Superior temporal gyrus (tissue), 1 donor: Measurements from ENCODE around the gene PTPN3.
"Not testable (repeated sequence)": the region's sequence is repeated elsewhere in the genome, so short reads cannot be mapped to it uniquely, and the experiment has no call there.

Experiments used
- DNase-seq: peaks from one replicate; pipeline ENCODE4 v3.0.0-alpha.2; 2016; ENCODE audit errors: extremely low spot score

Gene PTPN3, protein sequence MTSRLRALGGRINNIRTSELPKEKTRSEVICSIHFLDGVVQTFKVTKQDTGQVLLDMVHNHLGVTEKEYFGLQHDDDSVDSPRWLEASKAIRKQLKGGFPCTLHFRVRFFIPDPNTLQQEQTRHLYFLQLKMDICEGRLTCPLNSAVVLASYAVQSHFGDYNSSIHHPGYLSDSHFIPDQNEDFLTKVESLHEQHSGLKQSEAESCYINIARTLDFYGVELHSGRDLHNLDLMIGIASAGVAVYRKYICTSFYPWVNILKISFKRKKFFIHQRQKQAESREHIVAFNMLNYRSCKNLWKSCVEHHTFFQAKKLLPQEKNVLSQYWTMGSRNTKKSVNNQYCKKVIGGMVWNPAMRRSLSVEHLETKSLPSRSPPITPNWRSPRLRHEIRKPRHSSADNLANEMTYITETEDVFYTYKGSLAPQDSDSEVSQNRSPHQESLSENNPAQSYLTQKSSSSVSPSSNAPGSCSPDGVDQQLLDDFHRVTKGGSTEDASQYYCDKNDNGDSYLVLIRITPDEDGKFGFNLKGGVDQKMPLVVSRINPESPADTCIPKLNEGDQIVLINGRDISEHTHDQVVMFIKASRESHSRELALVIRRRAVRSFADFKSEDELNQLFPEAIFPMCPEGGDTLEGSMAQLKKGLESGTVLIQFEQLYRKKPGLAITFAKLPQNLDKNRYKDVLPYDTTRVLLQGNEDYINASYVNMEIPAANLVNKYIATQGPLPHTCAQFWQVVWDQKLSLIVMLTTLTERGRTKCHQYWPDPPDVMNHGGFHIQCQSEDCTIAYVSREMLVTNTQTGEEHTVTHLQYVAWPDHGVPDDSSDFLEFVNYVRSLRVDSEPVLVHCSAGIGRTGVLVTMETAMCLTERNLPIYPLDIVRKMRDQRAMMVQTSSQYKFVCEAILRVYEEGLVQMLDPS

DNA sequence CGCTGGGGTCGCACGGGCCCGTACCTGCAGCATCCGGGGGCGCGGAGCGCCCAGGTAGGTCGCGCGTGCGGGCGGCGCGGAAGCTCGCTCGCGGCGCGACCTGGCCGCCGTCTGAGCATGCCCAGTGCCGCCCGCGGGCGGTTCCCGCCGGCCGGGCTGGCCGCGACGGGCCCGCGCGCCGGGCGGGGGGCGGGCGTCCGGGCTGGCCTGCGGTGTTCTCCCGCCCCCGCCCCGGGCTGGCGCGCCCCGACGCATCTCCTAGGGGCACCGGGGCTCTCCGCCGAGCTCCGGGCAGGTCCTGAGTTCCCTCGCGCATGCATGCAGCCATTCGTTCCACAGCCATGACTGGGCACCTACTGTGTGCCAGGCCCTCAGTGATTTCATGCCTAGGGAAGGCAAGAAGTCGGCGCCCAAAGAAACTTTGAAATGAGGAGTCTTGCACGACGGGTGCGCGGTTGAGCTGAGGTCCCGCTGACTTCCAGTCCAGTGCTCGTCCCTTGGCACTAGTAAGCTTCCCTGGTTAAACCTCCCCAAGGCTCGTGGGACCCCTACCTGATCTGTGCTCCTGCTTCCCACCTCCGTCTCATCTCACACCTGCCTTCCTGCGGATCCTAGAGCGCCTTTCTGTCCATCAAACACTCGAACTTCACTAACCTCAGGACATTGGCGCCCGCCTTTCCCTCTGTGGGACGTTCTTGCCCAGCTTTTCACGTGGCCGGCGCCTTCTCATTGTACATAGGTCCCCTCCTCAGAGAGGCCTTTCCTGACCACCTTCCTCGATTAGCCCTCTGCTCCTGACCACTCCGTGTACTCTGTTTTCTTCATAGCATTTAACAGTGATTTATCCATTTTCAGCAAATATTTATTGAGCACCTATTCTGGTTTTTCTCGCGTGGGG, at the start of gene PTPN3:
Gene PTPN3 (minus strand): TSS at position 113 of the 898 bp plus-strand sequence. CDS start 34,873 bp downstream, outside the sequence.
- DNase-seq = no peak

DNA sequence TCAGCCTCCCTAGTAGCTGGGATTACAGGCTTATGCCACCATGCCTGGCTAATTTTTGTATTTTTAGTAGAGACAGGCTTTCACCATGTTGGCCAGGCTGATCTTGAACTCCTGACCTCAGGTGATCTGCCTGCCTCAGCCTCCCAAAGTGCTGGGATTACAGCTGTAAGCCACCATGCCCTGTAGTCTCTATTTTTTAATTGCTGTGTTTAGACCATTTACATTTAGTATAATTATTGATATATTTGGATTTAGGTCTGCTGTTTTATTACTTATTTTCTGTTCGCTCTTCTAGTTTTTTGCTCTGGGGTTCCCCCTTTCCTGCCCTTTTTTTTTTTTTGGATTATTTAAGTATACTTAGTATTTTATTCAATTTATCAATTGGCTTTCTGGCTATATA, 46.8 kb upstream of the PTPN3 start:
- not testable (repeated sequence) for DNase-seq

DNA sequence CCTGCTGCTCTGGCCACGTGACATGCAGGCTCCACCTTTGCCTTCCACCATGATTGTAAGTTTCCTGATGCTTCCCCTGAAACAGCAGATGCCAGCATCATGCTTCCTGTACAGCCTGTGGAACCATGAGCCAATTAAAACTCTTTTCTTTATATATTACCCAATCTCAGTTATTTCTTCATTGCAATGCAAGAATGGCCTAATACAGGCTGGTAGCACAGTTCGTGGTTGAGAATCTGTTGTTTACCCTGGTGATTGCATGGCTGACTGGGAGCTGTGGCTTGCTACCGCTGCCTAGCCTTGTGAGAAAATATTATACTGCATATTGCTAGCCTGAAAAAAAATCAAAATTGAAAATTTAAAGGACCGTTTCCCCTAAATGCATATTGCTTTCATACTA, 44.8 kb upstream of the PTPN3 start:
- DNase-seq = no peak

DNA sequence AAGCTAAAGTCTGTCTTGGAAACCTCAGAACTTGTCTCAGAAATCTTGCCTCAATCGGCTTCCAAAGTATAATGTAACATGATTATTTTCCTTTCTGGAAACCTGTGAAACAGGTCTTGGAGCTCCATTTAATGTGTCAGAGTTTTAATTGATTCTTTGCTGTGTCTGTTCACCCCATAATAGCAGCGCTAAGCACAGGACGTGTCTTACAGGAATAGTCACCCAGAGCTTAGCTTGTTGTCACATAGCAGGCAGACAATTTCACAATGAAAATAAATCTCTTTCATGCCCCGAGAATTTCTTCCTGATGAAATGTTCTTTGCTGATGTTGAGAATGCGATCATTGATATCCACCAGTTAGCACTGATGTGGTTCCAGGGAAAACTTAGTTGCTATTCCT, 40.2 kb upstream of the PTPN3 start:
- no peak for DNase-seq

DNA sequence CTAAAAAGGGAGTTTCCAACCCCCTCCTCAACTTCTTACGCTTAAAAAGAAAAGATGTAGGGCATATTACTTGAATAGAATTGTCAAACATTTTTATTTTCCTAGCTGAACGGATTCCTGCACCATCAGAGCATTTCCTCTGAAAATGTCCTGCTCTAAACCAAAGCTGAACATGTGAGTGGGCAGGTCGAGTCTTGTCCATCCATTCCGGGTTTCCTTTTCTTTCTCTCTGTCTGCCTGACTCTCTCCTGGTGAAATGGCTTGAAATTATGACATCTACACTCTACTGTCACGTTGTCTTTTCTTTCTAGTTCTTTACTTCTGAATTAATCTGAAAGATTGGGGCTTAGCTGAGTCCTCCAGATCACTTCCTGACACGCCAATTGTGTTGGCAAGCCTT, 39.2 kb upstream of the PTPN3 start:
- no peak for DNase-seq

DNA sequence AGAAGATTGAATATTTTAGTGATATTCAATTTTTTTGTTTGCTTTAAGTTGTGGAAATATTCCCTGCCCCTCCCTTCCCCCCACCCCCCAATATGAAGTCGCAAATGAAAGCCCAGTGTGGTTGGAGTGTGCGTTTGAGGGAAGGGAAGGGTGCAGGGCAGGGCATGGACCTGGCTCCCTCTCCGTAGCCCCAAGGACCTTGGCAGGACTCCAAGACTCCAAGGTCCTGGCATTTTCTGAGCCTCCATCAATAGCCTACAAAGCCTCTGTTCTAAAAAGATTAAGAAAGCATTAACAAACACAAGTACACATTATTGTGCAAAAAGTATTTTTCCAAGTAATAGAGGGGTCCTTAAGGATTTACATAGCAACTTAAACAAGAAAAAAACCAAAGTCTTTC, 38.8 kb upstream of the PTPN3 start:
- no peak for DNase-seq

DNA sequence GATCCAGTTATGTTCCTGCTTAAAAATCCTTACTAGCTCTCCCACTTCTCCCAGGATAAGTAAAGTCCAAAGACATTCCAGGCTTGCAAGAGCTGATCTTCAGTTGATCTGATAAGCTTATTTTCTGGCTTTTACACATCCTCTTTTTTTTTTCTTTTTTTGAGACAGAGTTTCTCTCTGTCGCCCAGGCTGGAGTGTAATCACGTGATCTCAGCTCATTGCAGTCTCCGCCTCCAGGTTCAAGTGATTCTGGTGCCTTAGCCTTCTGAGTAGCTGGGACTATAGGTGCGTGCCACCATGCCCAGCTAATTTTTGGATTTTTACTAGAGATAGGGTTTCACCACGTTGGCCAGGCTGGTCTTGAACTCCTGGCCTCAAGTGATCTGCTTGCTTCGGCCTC, 37.3 kb upstream of the PTPN3 start:
- no peak for DNase-seq

DNA sequence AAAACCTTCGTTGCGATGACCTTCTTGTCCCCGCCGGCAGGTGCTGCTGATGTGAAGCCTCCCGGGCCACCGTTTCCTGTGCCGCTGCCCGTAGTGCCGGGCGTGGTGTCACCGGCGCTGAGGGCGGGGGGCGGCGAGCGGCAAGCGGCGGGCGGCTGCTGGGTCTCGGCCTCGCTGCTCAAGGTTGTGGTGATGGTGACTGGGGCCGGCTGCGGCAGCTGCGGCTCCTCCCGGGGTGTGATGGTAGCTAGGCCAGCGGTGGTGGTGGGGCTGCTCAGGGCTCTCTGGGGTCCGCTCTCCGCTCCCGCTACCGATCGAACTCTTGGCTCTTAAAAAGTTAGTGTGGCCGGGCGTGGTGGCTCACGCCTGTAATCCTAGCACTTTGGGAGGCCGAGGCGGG, 36.0 kb upstream of the PTPN3 start:
- DNase-seq = no peak

DNA sequence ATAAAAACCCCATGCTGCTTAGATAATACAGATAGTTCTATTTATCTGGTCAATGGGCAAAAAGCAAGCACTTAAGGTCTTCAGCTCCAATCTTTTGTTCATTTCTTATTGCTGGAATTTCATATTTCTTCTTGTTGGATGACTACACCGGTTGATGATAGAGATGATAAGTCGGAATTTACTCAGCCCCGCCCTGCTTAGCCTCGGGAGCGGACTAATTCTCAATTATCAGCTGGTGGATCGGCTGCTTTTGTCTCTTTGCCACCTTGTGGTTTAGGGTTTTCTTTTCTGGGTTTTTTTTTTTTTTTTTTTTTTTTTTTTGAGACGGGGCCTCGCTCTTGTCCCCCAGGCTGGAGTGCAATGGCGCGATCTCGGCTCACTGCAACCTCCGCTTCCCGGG, 34.5 kb upstream of the PTPN3 start:
- not testable (repeated sequence) for DNase-seq

DNA sequence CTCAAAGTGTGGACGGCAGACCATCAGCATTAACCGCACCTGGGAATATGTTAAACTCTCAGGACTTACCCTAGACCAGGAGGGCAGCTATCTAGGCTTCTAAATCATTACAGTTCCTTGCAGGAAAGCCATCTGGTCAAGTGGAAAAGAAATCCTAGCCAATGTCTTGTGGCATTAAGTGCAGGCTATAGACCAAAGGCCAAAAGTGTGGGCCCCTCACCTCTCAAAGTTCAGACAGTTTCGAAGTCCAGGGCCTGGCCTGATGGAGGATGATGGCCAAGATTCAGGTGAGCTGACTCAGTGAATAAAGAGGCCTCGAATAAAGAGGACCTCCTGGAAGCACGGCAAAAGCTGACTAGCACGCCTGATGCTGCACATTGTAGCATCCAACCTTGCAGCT, 24.0 kb upstream of the PTPN3 start:
- DNase-seq = no peak

DNA sequence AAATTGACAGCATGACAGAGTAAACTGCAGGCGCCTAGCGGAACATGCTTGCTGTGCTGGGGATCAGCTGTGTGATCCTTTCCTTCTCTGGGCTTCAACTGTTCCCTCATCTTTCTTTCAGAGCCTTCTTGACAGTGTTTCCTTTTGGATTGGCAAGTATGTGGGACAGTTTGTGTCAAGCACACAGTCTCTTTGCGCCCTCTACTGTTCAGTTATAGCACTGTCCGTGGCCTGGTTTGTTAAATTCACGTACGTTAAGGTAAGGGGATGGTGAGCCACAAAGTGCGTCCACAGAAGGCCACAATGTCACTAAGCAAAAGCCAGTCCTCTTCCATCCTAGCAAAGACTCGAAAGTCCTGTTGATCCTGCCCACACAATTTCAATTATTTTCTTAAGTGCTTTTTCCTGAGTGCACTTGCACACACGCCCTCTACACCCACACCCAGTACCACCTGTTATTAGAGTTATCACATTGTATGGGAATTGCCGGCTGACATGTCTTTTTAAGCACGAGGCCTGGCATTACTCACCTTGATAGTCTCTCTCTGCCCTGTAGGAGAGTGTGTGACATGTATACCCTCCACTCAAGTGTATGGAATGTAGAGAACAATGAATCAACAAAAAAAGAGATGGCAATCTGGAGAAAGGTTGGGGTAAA, 22.5 kb upstream of the PTPN3 start:
- DNase-seq = peak; percentile 93

DNA sequence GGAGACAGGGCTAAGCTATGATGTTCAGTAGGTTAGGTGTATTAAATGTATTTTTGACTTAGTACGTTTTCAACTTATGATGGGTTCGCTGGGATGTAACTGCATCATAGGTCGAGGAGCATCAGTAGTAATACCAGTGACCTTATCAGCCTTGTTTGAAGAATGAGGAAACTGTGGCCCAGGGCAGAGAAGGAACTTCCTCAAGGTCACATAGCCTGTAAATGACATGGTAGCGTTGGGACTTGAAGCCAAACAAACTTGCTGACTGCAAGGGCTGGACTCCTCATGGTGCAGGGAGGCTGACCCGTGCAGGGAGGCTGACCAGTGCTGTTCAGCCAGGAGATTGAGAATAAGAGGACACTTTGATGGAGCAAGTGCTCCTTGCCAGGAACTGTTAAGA, 21.3 kb upstream of the PTPN3 start:
- no peak for DNase-seq

DNA sequence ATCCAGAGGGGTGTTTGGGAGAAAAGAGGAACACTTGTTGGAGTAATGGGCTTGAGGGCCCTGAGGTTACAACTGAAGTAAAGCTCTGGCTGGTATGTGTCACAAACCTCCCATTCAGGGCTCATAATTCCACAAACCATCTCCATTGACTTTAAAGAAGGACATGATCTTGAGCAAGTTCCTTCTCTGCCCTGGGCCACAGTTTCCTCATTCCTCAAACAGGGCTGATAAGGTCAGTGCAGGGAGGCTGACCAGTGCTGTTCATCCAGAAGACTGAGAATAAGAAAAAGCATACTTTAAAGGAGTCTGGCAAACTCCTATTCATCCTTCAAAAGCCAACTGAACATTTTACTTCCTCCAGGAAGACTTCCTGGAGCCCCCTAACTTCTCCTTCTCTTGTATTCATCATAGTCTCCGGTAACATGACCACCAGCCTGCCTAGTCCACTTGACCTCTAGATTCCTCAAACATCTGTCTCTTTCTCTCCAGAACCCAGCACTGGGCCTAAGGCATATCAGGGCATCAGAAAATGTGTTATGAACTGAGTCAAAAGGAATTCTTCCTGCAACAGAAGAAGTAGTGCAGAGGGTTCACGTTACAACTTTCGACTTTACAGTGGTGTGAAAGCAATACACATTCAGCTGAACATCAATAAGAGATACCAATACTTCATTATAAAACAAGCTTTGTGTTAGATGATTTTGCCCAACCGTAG, 20.7 kb upstream of the PTPN3 start:
- no peak for DNase-seq

DNA sequence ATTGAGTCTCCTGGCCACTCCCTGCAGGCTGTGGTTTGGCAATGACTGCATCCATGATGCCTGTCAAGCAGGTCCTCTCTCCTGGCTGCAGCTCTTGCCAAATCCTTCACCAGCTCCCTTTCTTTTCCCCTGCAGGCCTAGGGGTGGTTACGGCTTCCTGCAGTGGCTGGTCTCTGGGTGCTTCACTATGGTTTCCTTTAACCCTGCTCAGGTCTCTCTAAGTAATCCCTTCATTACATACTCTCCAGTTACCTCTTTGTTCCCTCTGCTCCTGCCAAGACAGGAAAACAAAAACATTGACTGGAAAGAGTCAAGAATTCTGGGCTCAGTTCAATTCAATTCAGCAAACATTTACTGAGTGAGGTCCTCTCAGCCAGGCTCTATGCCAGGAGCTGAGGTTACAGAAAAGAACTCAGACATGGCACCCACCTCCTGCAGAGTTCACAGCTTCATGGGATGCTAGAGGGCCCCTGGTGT, 19.8 kb upstream of the PTPN3 start:
- DNase-seq = no peak

DNA sequence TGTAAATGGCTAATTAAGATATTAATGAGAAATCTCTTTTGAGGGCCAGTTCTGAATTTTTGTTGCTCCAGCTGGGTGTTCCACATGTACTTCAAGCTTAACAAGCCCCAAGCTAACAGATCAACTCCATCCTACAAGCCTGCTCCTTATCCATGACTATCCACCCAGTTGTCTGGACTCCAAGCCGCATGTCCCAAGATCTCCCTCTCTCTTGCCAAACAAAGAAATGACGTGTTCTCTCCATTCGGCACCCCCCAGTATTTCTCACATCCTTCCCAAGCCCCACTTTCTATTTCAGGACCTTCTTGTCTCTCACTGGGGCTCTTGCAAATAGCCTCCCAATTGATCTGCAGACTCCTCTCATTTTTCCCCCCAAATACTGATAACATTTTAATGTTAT, 15.8 kb upstream of the PTPN3 start:
- no peak for DNase-seq

DNA sequence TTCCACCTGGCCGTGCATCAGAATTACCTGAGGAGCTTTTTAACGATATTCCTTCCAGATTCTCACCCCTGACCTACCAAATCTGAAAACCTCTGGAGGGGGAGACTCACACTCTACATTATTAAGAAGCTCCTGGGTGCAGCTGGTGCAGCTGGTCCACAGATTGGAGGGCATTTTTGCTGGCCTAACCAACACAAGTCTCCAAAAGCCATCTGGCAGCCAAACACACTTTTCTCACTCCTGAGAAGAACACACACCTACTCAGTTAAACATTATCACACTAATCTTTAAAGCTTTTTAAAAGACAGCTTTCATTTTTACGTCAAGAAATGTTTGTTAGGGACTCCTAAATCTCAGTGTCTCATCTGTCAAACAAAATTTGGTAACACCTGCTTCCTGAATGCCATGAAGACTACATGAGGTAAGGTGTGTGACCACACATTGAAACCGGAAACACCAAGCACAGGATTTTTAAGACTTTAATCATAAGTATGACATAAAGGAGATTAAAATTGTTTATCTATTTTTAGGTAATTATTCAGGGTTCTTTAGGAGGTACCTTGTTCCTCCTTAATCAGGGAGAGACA, 14.2 kb upstream of the PTPN3 start:
- no peak for DNase-seq

DNA sequence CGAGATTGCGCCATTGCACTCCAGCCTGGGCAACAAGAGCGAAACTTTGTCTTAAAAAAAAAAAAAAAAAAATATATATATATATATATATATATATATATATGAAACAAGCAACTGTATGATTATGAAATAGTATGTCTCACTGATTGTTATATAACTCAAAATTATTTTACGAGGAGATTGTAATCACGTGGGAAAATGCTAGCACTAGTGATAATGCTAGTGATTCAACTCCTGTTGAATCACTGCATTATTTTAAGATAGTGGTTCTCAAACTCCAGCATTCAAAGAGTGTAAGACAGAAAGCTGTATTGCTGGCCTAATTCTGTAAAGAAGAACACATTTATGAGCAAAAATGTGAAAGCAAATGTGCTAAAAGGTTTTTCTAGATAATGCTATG, 12.4 kb upstream of the PTPN3 start:
- DNase-seq = no peak

DNA sequence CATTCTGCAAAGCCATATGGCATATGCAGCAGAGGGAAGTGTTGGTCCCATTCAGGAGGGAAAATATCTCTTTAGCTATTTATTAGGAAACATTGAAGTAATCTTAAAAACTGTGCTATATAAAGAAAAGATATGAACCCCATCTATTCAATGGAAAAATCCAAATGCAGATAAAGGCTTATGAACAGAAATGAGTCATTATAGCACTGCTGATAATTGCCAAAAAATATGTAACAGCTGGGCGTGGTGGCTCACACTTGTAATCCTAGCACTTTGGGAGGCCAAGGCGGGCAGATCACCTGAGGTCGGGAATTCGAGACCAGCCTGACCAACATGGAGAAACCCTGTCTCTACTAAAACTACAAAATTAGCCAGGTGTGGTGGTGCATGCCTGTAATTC, 11.9 kb upstream of the PTPN3 start:
- not testable (repeated sequence) for DNase-seq

DNA sequence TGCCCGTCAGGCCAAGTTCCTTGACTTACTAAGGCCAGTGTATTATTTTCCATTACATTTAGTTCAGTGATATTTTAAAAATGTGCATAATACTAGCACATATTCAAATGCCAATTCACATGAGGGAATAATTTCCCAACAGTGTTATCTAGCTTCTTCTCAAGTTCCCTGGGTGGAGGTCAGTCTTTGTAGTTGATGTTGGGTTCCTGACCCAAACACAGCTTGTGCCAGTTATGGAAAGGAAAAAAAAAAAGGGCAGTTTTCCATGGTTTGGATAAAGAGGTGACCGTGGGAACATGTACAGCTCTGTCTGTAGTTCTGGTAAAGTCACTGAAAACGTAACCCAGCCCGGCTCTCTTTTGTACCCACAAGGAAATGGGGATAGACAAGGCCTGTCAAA, 11.5 kb upstream of the PTPN3 start:
- DNase-seq = no peak

DNA sequence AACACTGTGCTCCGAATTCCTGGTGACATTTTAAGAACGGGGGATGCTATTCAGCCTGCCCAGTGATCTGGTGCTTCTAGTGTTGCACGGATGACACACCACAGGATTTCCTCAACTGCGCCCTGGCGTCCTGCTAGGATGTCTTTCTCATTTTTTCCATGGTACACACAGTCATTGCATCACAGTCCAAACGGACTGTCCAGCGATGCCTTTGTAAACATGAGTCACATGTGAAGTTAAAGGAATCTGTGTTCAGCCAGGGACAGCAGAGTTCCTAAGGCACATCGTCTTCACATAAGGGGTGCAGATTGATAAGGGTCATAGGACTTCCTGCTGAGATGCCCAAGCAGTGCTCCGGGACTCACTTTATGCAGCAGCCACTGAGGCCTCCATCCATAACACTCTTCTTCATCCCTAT, 9.3 kb upstream of the PTPN3 start:
- no peak for DNase-seq
